ENCODE data around the gene CEBPG. TPM values are rescaled to one million over a fixed set of nuclear protein-coding genes. Genes with fewer than 3 reads are reported as not detected.

Gene CEBPG
- total RNA-seq, 2 donors from 2014 or later: 19.9 to 32.6 TPM

DNA sequence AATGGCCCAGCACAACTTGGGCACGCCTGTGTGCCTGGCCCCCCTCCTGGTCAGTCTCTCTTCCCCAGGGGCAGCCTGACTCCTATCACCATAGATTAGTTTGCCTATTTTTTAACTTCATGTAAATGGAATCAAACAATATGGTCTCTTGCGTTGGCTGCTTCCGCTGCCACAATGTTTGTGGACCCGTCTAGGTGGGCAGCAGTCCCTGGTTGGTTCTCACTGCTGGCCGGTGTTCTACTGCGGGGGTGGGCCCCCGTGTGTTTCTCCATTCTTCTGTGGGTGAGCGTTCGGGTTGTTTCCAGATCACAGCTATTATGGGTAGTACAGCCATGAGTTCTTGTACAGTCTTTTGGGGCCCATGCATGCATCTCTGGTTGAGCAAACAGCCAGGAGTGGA lies 47.3 kb downstream of the CEBPG start:
- no peak for ATAC-seq (ENCODE audit: insufficient number of reproducible peaks, low FRiP score, low read depth)
- TF ChIP-seq, protein P1, sequence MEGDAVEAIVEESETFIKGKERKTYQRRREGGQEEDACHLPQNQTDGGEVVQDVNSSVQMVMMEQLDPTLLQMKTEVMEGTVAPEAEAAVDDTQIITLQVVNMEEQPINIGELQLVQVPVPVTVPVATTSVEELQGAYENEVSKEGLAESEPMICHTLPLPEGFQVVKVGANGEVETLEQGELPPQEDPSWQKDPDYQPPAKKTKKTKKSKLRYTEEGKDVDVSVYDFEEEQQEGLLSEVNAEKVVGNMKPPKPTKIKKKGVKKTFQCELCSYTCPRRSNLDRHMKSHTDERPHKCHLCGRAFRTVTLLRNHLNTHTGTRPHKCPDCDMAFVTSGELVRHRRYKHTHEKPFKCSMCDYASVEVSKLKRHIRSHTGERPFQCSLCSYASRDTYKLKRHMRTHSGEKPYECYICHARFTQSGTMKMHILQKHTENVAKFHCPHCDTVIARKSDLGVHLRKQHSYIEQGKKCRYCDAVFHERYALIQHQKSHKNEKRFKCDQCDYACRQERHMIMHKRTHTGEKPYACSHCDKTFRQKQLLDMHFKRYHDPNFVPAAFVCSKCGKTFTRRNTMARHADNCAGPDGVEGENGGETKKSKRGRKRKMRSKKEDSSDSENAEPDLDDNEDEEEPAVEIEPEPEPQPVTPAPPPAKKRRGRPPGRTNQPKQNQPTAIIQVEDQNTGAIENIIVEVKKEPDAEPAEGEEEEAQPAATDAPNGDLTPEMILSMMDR (IDR thresholded peaks at IDR 0.05): no peak

DNA sequence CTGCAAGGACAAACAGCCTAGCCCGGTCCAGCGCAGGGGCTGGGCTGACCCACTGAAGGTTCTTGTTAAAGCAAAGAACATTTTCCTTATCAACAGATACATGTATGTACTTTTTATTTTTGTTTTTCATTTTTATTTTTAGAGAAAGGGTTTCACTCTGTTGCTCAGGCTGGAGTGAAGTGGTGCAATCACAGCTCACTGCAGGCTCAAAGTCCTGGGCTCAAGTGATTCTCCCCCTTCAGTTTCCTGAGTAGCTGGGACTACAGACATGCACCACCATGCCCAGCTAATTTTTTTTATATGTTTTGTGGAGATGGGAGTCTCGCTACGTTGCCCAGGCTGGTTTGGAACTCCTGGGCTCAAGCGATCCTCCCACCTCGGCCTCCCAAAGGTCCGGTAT lies 47.9 kb downstream of the CEBPG start:
- ATAC-seq (ENCODE audit: insufficient number of reproducible peaks, low FRiP score, low read depth): no peak
- no peaks in the 10 kb centered on the region for H3K4me1 ChIP-seq (ENCODE audit: control insufficient read depth in 1 of 2, low read depth in 2 of 2)
- H3K27ac ChIP-seq: no peak overlapping the region
- H3K36me3 ChIP-seq: no peaks in the 10 kb centered on the region
- no peak for DNase-seq (ENCODE audit: low spot score)
- H3K27me3 ChIP-seq (replicated peaks; ENCODE audit: insufficient read depth): no peaks in the 10 kb centered on the region
- no peak overlapping the region for H3K4me3 ChIP-seq
- H3K9me3 ChIP-seq: no peaks in the 10 kb centered on the region
- TF ChIP-seq, protein P1 (IDR thresholded peaks at IDR 0.05): no peak

More for the DNA sequence above, 47.3 kb downstream of the CEBPG start:
- H3K4me3 ChIP-seq: no peak overlapping the region
- no peaks in the 10 kb centered on the region for H3K27me3 ChIP-seq (replicated peaks; ENCODE audit: insufficient read depth)
- no peaks in the 10 kb centered on the region for H3K4me1 ChIP-seq (ENCODE audit: control insufficient read depth in 1 of 2, low read depth in 2 of 2)
- no peak overlapping the region for H3K27ac ChIP-seq
- H3K36me3 ChIP-seq: no peaks in the 10 kb centered on the region
- no peak for DNase-seq (ENCODE audit: low spot score)
- no peaks in the 10 kb centered on the region for H3K9me3 ChIP-seq

DNA sequence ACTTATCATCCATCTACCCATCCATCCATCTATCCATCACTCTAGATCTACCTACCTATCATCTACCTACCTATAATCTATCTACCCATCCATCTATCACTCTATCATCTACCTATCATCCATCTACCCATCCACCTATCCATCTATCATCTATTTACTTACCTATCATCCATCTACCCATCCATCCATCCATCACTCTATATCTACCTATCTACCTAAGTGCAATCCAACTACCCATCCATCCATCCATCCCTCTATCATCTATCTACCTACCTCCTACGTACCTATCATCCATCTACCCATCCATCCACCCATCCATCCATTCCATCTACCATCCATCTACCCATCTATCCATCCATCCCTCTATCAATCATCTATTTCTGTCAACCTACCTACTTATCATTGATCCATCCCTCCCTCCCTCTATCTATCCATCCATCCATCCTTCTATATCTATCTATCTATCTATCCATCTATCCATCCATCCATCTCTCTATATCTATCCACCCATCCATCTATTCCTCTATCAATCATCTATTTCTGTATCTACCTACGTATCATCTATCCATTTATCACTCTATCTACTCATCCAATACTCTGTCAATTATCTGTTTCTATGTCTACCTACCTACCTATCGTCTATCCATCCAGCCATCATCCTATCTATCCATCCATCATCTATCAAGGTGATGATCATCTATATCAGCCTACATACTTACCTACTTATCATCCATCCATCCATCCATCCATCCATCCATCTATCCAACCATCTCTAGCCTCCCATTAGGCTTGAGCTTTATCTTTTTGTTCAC lies 49.1 kb downstream of the CEBPG start:
- ATAC-seq (ENCODE audit: insufficient number of reproducible peaks, low FRiP score, low read depth): no peak
- TF ChIP-seq, protein P1 (IDR thresholded peaks at IDR 0.05): no peak
- no peak overlapping the region for H3K4me3 ChIP-seq
- no peaks in the 10 kb centered on the region for H3K9me3 ChIP-seq
- H3K4me1 ChIP-seq (ENCODE audit: control insufficient read depth in 1 of 2, low read depth in 2 of 2): no peaks in the 10 kb centered on the region
- no peaks in the 10 kb centered on the region for H3K27me3 ChIP-seq (replicated peaks; ENCODE audit: insufficient read depth)
- H3K36me3 ChIP-seq: no peaks in the 10 kb centered on the region
- DNase-seq (ENCODE audit: low spot score): no peak
- no peak overlapping the region for H3K27ac ChIP-seq

DNA sequence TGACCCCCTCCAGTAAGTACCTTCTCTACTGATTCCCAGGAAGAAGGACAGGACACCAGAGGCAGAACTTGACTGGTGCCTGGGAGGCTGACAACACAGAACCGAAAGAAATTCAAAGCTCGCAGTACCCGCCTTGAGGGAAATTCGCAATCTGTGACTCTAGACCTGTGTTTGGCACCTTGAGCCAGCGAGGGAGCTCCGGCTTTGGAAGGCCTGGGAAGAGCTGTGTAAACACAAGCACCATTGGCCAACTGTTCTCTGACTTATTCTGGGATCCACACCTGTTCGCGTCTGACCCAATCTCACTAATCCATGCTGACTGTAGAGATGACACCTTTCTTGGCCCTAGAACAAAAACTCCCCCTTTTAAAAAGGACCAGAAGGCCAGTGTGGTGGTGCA lies 50.7 kb downstream of the CEBPG start:
- ATAC-seq (ENCODE audit: insufficient number of reproducible peaks, low FRiP score, low read depth) (no peak), DNase-seq (ENCODE audit: low spot score) (no peak)
- H3K4me3 ChIP-seq: no peak overlapping the region
- H3K9me3 ChIP-seq: no peaks in the 10 kb centered on the region
- H3K4me1 ChIP-seq (ENCODE audit: control insufficient read depth in 1 of 2, low read depth in 2 of 2): no peaks in the 10 kb centered on the region
- H3K27me3 ChIP-seq (replicated peaks; ENCODE audit: insufficient read depth): no peaks in the 10 kb centered on the region
- H3K27ac ChIP-seq: no peak overlapping the region
- H3K36me3 ChIP-seq: no peaks in the 10 kb centered on the region
- TF ChIP-seq, protein P1 (IDR thresholded peaks at IDR 0.05): no peak

DNA sequence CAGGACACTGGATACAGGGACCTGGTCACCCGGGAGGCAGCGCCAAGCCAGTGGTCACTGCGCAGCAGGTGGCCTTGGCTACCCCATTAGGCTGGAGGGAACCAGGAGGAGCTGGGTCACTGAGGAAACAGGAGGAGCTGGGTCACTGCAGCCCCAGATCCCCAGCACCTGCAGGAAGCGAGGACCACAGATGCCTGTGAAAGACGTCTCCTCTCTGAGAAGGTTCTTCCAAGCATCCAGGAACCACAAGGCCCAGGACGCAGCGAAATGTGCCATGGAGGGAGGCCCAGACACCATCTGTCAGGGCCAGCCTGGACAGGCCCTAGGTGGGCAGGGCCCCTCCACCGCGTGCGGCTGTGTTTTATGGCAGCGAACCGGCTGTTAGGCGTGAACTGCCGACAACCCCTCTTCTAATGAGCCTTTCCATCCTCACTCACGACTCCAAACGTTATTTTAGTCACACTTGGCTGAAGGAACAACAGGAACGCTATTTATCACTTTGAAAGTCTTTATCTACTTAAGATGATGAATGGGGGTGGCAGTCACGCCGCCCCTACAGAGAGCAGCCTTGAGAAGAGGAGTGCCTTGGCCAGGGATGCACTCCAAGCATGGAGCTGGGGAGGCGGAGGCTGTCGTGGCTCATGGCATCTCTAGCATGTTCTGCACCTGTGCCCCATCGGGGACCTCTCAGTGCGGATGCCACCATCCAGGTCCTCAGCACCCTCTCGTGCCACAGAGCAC lies 53.3 kb downstream of the CEBPG start:
- TF ChIP-seq, protein P1 (IDR thresholded peaks at IDR 0.05): no peak
- Histone ChIP-seq H3K9me3 (no peaks in the 10 kb centered on the region), H3K27me3 (replicated peaks; ENCODE audit: insufficient read depth) (no peaks in the 10 kb centered on the region), H3K36me3 (no peaks in the 10 kb centered on the region), H3K4me1 (ENCODE audit: control insufficient read depth in 1 of 2, low read depth in 2 of 2) (no peaks in the 10 kb centered on the region), H3K27ac (no peak overlapping the region), H3K4me3 (no peak overlapping the region)
- no peak for ATAC-seq (ENCODE audit: insufficient number of reproducible peaks, low FRiP score, low read depth)
- no peak for DNase-seq (ENCODE audit: low spot score)

Measured in thoracic aorta (tissue), 2 donors.